K562 (cell line): ENCODE measurements around the gene SLC38A8. TPM values are rescaled to one million over a fixed set of nuclear protein-coding genes. Genes with fewer than 3 reads are reported as not detected.

ENCODE experiments used
- ATF1 ChIP-seq, 2 experiments: fragments of 450-650 bp in 1 of 2; IDR thresholded peaks; 2 replicates each; pipeline ENCODE4 v1.6.1; 2016; ENCODE audit warnings: missing compliant biosample characterization in 1 of 2, missing genetic modification characterization in 1 of 2
- BDP1 ChIP-seq: IDR thresholded peaks from 3 replicates; pipeline ENCODE4 v1.6.1; 2011; ENCODE audit not compliant: insufficient read length, insufficient read depth
- DACH1 ChIP-seq: fragments of 450-650 bp; IDR thresholded peaks from 2 replicates; pipeline ENCODE4 v1.6.1; 2018; ENCODE audit not compliant: partially characterized antibody
- KLF1 ChIP-seq: fragments of 450-650 bp; IDR thresholded peaks from 2 replicates; pipeline ENCODE4 v1.6.1; 2016; ENCODE audit warnings: missing genetic modification characterization, missing compliant biosample characterization
- KLF16 ChIP-seq: IDR thresholded peaks from 2 replicates; pipeline ENCODE4 v1.6.1; 2016; ENCODE audit warnings: antibody characterized with exemption
- MAZ ChIP-seq, 2 experiments: fragments of 450-650 bp in 1 of 2; sonication (generic) in 1 of 2; formaldehyde crosslinking; IDR thresholded peaks in 1 of 2; conservative IDR thresholded peaks in 1 of 2; 2 replicates each; pipeline versions ENCODE4 v1.4.0 to v1.5.0; 2020; ENCODE audit warnings: mild to moderate bottlenecking in 1 of 2, missing genetic modification reagents in 1 of 2
- MBD2 ChIP-seq: sonication (generic); IDR thresholded peaks from 2 replicates; pipeline ENCODE4 v1.6.1; 2016; ENCODE audit warnings: low read depth, borderline replicate concordance
- NONO ChIP-seq, 2 experiments: fragments of 200-400 bp in 1 of 2; fragments of 450-650 bp in 1 of 2; formaldehyde crosslinking in 1 of 2; IDR thresholded peaks; 2 replicates each; pipeline ENCODE4 v1.6.1; 2017; ENCODE audit warnings: low read depth in 2 of 2, mild to moderate bottlenecking in 2 of 2, moderate library complexity in 2 of 2, low read length in 1 of 2
- PML ChIP-seq: IDR thresholded peaks from 2 replicates; pipeline ENCODE4 v1.6.1; 2012; ENCODE audit warnings: low read length, inconsistent platforms
- POU5F1 ChIP-seq: fragments of 150-350 bp; IDR thresholded peaks from 2 replicates; pipeline ENCODE4 v1.6.1; 2014; ENCODE audit warnings: borderline replicate concordance, low read length, low read depth, mild to moderate bottlenecking; ENCODE audit not compliant: partially characterized antibody
- RFX7 ChIP-seq: fragments of 250-450 bp; sonication (Bioruptor Pico); IDR thresholded peaks from 2 replicates; pipeline ENCODE4 v1.5.1; 2021; ENCODE audit warnings: mild to moderate bottlenecking
- SMARCE1 ChIP-seq: fragments of 450-650 bp; IDR thresholded peaks from 2 replicates; pipeline ENCODE4 v1.7.1; 2016; ENCODE audit warnings: mild to moderate bottlenecking
- SMC3 ChIP-seq: conservative IDR thresholded peaks from 2 replicates; pipeline ENCODE4 v1.6.1; 2011; ENCODE audit warnings: low read depth, low read length, improper control_type of control experiment; ENCODE audit not compliant: insufficient read depth
- SUPT5H ChIP-seq: fragments of 450-650 bp; IDR thresholded peaks from 2 replicates; pipeline ENCODE4 v1.6.1; 2016
- TCF3 ChIP-seq: sonication (generic); formaldehyde crosslinking; IDR thresholded peaks from 2 replicates; pipeline ENCODE4 v1.4.0; 2020; ENCODE audit warnings: mild to moderate bottlenecking, missing genetic modification reagents
- YY1 ChIP-seq, 3 experiments: IDR thresholded peaks; 2 replicates each; pipeline ENCODE4 v1.6.1; 2011; ENCODE audit warnings: low read length in 2 of 3, mild to moderate bottlenecking in 2 of 3, moderate library complexity in 2 of 3, borderline replicate concordance in 1 of 3, control low read depth in 1 of 3, low read depth in 1 of 3; ENCODE audit not compliant: insufficient read depth in 3 of 3, insufficient replicate concordance in 2 of 3, control insufficient read depth in 1 of 3, insufficient read length in 1 of 3; ENCODE audit errors: extremely low read depth in 1 of 3
- ZNF143 ChIP-seq: sonication (generic); formaldehyde crosslinking; IDR thresholded peaks from 2 replicates; pipeline ENCODE4 v1.9.0; 2022; ENCODE audit warnings: mild to moderate bottlenecking, missing genetic modification reagents
- ZNF253 ChIP-seq: fragments of 250-450 bp; sonication (Bioruptor Pico); conservative IDR thresholded peaks from 2 replicates; pipeline ENCODE4 v1.6.1; 2021; ENCODE audit warnings: mild to moderate bottlenecking
- ZNF263 ChIP-seq: sonication (generic); formaldehyde crosslinking; IDR thresholded peaks from 2 replicates; pipeline ENCODE4 v1.8.0; 2022; ENCODE audit warnings: mild to moderate bottlenecking, missing genetic modification reagents, borderline replicate concordance
- polyA plus RNA-seq, 8 experiments: library from polyadenylated mRNA; depleted of rRNA in 4 of 8; stranded (reverse) in 5 of 8; unstranded in 3 of 8; fragments of >200 nt; fragmentation: Nextera tagmentation in 2 of 8; fragmentation: Illumina TruSeq in 1 of 8; extraction: Ambion mirVana in 2 of 8; extraction: Trizol in 1 of 8; gene quantifications; 2 replicates each; pipeline versions ENCODE4 v1.2.1 to v1.2.3, GENCODE V29; 2011 to 2014; ENCODE audit warnings: inconsistent platforms in 1 of 8, missing spikeins in 1 of 8
- total RNA-seq, 7 experiments: library from RNA; depleted of rRNA in 6 of 7; stranded (reverse); fragments of >200 nt in 6 of 7; fragmentation: Illumina TruSeq in 2 of 7; extraction: Trizol in 2 of 7; gene quantifications; 2 replicates each; pipeline versions ENCODE4 v1.2.1 to v1.2.3, GENCODE V29; 2011 to 2021; ENCODE audit warnings: low replicate concordance in 1 of 7
- TF ChIP-seq, protein P1 (sequence below): sonication (generic); formaldehyde crosslinking; IDR thresholded peaks from 2 replicates; pipeline ENCODE4 v1.9.0; 2022; ENCODE audit warnings: mild to moderate bottlenecking, missing genetic modification reagents
- TF ChIP-seq, protein P2 (sequence below): fragments of 450-650 bp; formaldehyde crosslinking; IDR thresholded peaks from 2 replicates; pipeline ENCODE4 v1.4.0; 2020; ENCODE audit warnings: mild to moderate bottlenecking, moderate library complexity
- TF ChIP-seq, protein P3 (sequence below): sonication (generic); formaldehyde crosslinking; IDR thresholded peaks from 2 replicates; pipeline ENCODE4 v1.9.0; 2022; ENCODE audit warnings: mild to moderate bottlenecking, missing genetic modification reagents
- TF ChIP-seq, protein P4 (sequence below): fragments of 200-800 bp; sonication (Bioruptor generic); IDR thresholded peaks from 2 replicates; pipeline ENCODE4 v1.6.1; 2017; ENCODE audit warnings: missing genetic modification characterization, missing compliant biosample characterization

Gene SLC38A8
- total and polyA plus RNA-seq, 9 of the 15 experiments (the other 6 are each of a cell fraction or from before 2014, with no cell fraction given) = 0.28 TPM; not detected in 8

DNA sequence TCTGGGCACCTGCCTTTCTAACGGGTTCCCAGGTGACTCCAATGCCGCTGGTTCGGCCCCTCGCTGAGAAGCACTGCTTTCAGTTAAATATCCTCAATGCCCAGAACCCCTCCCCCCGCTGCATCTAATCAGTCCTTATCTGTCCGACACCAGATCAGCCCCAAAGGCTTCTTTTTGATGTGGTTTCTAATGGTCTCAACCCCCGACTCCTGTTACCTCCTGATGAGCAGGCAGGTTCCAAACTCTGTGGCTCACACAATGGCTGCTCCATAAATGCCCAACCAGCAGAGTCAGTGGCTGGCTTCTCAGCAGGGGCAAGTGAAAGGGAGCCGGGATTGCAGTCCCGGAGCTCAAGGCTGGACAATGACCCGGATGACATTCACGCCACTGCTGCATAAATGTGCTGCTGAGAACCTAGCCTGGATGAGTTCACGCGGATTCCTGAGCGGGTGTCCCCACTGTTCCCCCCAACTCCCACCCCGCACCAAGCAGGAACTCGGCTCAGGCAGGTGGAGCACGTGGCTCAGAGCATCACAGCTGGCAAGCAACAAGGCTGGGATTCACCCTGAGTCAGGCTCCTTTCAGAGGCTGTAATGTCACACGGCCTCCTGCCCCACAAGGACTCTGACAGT is 1.0 kb upstream of the SLC38A8 start (continued):
- TF ChIP-seq MAZ (CRISPR knock-in tag; conservative IDR thresholded peaks at IDR 0.05 in 1 of 2, IDR thresholded peaks at IDR 0.05 in 1 of 2) (peak; percentile 44 to 57; a peak in 1 of 4 replicates), PML (peak; percentile 91), SMARCE1 (peak; percentile 88), SUPT5H (no peak), TCF3 (CRISPR knock-in tag) (peak; percentile 91), BDP1 (no peak), MBD2 (peak; percentile 55; the same call in 1 of the 2 replicates), YY1 (IDR thresholded peaks at IDR 0.05; ENCODE audit: borderline replicate concordance in 1 of 3, control insufficient read depth in 1 of 3, extremely low read depth in 1 of 3, insufficient read depth in 3 of 3, insufficient read length in 1 of 3, insufficient replicate concordance in 2 of 3, low read depth in 1 of 3, low read length in 2 of 3) (peak in 2 of 3 experiments; percentile 45 to 80), ZNF253 (no peak), SMC3 (no peak), POU5F1 (no peak), ZNF263 (CRISPR knock-in tag) (0 out of 2 replicates have a peak, but pooled peaks have one; percentile 27), ZNF143 (CRISPR knock-in tag) (0 out of 2 replicates have a peak, but pooled peaks have one; percentile 11), KLF1 (tag) (no peak), DACH1 (peak; percentile 26), NONO (IDR thresholded peaks at IDR 0.05; ENCODE audit: low read depth in 2 of 2, low read length in 1 of 2) (0 out of 4 replicates have a peak, but pooled peaks of 1 of the 2 experiments have one; percentile 34), RFX7 (CRISPR knock-in tag) (no peak), ATF1 (CRISPR knock-in tag; IDR thresholded peaks at IDR 0.05) (no peak), ATF1 (tag; IDR thresholded peaks at IDR 0.05) (peak; percentile 27; the same call in 1 of the 2 replicates), KLF16 (peak; percentile 92)
- TF ChIP-seq, protein P1, sequence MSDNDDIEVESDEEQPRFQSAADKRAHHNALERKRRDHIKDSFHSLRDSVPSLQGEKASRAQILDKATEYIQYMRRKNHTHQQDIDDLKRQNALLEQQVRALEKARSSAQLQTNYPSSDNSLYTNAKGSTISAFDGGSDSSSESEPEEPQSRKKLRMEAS (CRISPR knock-in tag) = peak; percentile 64
- TF ChIP-seq, protein P2, sequence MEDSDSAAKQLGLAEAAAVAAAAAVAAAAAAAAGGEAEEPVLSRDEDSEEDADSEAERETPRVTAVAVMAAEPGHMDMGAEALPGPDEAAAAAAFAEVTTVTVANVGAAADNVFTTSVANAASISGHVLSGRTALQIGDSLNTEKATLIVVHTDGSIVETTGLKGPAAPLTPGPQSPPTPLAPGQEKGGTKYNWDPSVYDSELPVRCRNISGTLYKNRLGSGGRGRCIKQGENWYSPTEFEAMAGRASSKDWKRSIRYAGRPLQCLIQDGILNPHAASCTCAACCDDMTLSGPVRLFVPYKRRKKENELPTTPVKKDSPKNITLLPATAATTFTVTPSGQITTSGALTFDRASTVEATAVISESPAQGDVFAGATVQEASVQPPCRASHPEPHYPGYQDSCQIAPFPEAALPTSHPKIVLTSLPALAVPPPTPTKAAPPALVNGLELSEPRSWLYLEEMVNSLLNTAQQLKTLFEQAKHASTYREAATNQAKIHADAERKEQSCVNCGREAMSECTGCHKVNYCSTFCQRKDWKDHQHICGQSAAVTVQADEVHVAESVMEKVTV (CRISPR knock-in tag) = no peak
- TF ChIP-seq, protein P3, sequence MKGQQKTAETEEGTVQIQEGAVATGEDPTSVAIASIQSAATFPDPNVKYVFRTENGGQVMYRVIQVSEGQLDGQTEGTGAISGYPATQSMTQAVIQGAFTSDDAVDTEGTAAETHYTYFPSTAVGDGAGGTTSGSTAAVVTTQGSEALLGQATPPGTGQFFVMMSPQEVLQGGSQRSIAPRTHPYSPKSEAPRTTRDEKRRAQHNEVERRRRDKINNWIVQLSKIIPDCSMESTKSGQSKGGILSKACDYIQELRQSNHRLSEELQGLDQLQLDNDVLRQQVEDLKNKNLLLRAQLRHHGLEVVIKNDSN = peak; percentile 49; the same call in 1 of the 2 replicates
- TF ChIP-seq, protein P4, sequence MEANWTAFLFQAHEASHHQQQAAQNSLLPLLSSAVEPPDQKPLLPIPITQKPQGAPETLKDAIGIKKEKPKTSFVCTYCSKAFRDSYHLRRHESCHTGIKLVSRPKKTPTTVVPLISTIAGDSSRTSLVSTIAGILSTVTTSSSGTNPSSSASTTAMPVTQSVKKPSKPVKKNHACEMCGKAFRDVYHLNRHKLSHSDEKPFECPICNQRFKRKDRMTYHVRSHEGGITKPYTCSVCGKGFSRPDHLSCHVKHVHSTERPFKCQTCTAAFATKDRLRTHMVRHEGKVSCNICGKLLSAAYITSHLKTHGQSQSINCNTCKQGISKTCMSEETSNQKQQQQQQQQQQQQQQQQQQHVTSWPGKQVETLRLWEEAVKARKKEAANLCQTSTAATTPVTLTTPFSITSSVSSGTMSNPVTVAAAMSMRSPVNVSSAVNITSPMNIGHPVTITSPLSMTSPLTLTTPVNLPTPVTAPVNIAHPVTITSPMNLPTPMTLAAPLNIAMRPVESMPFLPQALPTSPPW (CRISPR knock-in tag) = peak; percentile 94
